Panc1 (cell line): ENCODE results near the gene MTMR2.

Source experiments
- CTCF ChIP-seq: fragments of 450-650 bp; IDR thresholded peaks from 2 replicates; pipeline ENCODE4 v1.5.1; 2017; ENCODE audit warnings: mild to moderate bottlenecking
- POLR2AphosphoS5 ChIP-seq: IDR thresholded peaks from 2 replicates; pipeline ENCODE4 v1.6.1; 2012; ENCODE audit warnings: mild to moderate bottlenecking, low read depth, low read length, moderate library complexity
- REST ChIP-seq, 2 experiments: IDR thresholded peaks; 2 replicates each; pipeline ENCODE4 v1.6.1; 2011 to 2012; ENCODE audit warnings: low read depth in 2 of 2, control low read depth in 1 of 2, low read length in 1 of 2, mild to moderate bottlenecking in 1 of 2, moderate library complexity in 1 of 2; ENCODE audit not compliant: insufficient read depth in 1 of 2

- peak; percentile 95 for TF ChIP-seq CTCF
- TF ChIP-seq REST (IDR thresholded peaks at IDR 0.05; ENCODE audit: insufficient read depth in 1 of 2, low read depth in 2 of 2, low read length in 1 of 2), result no peak
- TF ChIP-seq POLR2AphosphoS5, result no peak
These were observed 88.0 kb downstream of the MTMR2 start for GRCh38 chr11:95835768-95836488.
